GM21515 (cell line): Measurements from ENCODE around the gene PCOLCE2.
A peak's percentile ranks its signal among the peaks of the same experiment; 100 is the strongest.

ENCODE experiments used
- ATAC-seq: cut with Tn5 transposase; IDR thresholded peaks from one replicate; pipeline ENCODE4 v1.9.1; 2021; ENCODE audit not compliant: unreplicated experiment

The PCOLCE2 gene

DNA sequence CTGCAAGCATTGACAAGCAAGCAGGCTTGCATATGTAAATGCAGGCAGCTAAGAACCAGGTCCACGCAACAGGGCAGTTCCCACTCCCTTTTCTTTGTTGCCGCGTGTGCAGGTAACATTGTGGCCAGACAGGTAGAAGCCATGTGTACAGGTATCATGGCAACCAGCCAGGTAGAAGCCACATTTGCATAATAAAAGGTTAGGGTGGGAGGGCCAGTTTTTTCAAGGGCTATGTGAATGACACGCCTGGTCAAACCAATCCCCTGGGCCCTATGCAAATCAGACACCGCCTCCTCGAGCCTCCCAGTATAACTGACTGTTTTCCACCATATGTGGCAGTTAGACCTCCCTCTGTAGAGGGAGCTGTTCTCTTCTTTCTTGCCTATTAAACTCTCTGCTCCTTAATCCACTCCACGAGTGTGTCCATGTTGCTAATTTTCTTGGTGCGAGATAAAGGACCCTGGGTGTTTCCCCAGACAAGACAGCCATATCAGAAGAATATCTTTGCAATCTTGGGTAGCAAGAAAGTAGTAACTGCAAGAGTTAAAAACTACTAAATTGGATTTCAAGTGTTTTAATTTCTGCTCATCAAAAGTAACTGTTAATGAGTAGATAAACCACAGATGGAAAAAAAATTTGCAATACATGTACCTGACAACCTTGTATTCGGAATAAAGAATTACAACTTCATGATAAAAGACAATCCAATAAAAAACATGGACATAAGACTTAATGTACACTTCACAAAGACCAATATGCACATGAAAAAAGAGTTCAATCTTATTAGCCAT lies 21.8 kb downstream of the PCOLCE2 start:
- no peak for ATAC-seq

DNA sequence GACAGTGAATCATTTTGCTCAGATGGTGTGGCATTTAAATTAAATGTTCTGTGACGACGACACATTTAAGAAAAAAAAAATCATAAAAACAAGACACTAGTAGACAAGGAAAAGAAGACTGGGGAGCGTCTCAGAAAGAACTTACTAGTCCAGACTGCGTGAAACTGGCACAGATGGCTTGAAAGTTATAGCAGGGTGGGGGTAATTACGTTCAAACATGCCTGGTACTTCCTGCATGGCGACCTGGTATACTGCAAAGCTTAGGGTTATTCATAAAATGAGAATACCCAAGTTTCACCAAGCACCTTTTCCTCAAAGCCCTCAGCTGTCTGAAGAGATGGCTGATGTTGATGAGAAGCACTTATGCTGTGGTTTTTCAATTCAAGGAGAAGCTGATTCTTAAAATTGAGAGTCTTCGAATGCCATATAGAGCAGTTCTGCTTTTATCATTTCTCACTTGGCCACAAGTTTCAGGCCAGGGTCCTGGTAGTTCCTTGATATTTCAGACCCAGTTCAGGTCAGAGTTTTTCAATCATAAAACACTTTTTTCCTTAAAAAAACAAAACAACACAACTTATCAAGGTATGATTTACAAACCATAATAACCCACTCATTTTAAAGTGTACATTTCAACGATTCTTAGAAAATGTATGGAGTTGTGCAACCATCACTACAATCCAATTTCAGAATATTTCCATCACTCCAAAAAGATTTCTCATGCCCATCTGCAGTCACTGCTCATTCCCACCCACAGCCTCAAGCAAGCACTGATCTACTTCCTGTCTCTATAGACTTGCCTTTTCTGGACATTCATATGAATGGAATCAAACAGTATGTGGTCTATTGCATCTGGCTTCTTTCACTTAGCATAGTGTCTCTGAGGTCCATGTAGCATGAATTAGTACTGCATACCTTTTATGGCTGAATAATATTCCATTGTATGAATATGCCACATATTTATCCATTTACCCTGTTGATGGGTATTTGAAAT lies 24.7 kb downstream of the PCOLCE2 start:
- no peak for ATAC-seq

DNA sequence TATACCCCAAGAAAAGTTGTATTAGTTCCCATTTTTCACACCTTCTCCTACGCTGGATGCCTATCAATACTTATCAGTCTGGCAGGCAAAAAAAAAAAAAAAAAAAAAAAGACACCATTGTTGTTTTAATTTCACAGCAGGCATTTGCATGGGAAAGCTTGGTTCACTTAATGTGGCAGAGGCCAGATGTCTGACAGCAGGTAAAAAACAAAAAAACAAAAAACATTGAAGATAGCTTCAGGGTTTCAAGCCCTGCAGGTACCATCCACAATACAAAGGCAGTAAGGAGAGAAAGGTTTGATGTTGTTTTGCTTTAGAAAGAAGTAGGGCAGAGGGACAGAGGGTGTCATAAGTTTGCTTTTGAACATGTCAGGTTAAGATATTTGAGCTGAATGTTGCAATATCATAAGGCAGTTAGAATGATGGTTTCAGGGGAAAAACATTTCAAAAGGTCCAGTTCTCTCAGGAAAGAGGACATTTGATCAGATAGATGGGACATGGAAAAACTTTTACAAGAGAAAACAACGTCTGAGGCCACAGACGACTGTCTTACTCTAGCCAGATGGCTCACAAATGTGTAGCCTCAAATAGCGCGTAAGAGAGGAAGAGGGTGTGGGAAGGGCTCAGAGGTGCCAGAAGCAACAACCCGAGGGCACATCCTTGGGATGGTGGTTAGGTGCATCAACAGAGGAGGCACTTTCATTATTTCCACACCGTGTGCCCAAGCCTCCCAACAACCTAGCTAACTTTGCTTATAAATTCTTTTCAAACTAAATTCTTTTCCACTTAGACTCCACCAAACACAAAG lies 25.7 kb downstream of the PCOLCE2 start:
- ATAC-seq, result no peak

DNA sequence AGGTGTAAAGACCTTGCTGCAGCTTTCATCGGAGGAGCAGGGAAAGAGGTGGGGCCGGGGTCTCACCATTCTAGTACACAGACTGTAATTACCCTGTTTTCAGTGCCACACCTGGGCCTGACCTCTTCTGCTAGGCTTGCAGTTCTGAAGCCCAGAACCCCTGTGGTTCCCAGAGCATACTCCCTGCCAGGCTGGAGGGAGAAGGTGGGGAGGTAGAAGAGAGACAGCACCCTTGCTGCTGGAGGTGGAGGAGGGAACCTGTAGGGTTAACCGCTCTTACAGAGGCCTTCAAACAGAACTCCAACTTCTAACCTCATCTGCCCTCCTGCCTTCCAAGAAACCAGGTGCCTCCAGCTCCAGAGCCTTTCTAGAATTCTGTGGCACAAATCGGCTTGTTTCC lies 27.0 kb downstream of the PCOLCE2 start:
- no peak for ATAC-seq

DNA sequence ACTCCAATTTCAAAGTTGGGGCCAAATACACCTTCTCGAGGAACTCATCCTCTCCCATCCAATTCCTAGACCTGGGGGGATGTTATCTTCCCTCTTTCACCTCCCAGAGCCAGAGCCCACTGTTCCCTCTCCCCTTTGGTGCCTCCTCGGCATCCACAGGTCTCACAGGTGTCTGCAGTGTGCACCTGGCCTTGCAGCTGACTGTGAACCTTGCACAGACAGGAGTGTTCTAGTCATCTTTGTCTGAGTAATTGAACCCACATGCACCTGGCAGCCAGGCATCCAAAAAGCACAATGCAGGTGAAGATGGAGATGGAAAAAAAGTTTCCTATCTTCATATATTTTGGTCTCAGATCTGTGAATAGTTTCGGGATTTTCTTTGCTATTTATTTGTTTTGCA lies 30.8 kb downstream of the PCOLCE2 start:
- ATAC-seq, result no peak

DNA sequence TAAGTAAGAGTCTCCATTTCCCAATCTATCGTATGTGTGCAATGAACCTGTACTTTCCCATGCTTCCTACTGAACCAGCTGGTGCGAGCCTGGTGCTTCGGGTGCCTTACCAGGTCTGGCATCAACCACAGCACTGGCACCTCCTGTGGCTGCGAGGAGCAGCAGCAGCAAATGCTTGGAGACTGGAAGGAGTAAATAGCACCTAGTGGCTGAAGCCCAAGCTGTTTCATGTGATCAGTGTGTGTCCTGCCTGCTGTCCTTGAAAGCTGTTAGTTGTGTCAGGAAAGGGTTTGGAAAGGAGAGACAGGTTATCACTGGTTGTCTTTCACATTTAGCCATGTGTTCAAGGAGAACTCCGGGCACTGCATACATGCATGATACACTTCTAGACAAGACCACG lies 31.8 kb downstream of the PCOLCE2 start:
- no peak for ATAC-seq

DNA sequence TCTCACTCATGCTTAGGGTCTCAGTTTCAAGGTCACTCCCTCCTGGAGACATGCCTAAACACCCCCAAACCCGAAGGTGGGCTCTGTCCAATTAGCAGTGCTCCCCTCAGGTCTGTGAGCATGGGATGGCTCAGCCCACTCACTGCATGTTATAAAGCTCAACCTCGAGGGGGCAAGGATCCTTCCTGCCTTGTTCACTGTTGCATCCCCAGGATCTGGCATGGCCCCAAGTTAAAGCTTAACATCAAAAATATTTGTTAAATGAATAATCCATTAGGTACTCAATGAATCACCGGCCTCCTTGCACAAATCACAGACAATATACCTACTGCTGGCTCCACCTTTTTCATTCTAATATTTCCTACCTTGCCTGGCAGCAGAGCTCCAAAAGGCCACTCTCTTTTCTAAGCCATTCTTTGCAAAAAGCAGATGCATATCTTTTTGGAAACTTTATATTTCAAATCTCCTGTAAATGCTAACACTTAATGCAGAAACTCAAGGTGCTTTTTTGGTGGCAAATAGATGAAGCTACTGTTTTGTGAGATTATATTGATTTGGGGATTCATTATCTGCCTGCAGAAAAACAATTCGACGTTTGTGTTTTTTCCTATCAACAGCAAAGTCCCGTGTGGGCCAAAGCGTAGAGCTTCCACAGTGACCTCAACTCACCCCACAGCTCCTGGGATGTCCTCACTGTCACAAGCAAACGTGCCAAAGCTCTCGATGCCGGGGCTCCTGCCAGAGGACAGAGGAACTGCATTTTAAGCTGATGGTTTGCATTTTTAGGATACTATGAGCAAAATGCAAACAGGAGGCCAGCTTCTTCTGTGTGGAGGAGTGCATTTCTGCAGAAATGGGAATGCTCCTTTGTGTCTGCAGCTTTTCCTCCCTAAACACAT lies 35.4 kb downstream of the PCOLCE2 start:
- ATAC-seq, result no peak

DNA sequence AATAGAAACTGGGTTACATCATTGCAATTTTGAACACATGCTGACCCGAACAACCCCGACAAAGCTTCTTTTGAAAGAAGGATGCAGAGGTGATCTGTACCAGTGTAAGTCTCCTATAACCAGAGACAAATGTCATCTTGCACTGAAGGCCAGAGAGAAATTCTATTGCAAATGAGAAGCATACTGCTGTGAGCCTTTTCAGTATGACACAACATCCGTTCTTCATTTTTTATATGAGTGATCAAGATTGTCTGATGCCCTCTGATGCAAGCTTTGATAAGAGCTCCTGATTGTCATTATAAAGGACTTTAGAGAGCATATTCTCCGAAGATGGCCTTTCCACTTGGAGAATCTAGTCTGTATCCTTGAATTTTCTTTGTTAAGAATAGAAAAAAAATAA lies 36.9 kb downstream of the PCOLCE2 start:
- ATAC-seq, result no peak

DNA sequence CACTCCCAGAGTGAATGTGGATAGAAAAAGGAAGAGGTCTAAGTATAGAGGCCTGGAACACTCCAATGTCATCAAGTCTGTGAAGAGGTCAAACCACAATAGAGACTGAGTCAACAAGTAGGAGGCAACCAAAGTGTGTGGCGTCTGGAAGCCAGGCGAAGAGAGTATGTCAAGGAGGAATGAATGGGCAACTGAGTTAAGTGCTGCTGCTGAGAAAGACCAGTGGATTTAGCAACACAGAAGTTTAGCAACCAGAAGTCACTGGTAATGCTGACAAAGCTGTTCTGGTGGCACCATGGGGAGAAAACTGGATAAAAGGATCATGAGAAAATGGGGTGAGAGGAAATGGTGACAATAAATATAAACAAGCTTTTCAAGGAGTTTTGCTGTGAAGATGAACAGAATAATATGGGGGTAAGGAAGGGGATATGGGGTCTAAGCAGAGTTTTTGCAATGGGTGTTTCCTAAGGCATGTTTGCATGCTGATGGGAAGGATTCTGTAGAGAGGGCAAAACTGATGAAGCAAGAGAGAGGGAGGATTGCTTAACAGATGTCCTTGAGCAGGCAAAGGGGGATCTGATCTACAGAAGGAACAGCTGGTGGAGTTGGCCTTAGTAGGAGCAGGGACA lies 38.4 kb downstream of the PCOLCE2 start:
- ATAC-seq, result no peak

DNA sequence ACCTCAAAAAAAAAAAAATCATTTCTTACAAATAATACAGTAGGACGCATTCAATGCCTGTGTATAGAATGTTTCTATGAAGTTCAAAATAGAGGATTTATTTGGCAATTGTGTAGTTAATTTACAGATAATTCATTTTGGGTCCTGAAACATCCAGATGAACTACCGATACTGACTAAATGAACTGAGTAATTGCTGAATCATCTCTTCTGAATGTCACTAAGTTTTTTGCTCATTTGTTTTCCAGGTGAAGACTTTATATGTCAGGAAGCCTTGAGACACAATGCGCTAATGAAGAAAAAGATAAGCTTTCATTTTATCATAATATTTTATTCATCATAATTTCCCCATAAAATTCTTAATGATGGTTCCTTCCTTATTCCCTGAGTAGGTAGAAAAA lies 39.7 kb downstream of the PCOLCE2 start:
- ATAC-seq, result no peak

DNA sequence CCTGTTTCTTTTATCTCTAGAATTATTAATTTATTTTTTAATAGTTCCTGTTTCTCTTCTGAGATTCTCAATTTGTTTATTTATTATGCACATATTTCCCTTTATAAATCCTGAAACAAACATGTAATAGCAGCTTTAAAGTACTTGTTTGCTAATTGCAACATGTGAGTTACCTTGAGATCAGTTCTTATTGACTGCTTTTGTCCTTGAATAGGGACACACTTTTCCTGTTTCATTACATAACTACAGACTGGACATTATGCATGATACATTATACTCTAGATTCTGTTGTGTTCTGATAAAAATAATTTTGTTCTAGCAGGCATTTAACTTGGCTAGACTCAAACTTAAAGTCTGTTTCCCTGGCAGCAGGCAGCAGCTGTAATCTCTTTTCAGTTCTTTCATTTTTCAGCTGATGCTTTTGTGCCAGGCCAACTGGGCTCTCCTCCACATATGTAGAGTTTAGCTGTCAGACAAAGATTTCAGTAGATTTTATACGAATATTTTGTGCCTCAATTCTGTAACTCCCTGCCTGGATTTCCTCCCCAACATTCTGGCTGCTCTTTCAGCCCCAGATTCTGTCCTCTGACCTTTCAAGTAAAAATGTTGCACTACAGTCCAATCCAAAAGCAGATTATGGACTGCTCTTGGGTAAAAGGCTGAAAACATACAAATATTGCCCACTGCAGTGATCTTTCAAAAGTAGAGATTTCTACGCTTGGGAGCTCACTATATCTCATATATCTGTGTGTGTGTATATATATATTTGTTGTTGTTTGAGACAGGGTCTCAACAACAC lies 41.9 kb downstream of the PCOLCE2 start:
- no peak for ATAC-seq

DNA sequence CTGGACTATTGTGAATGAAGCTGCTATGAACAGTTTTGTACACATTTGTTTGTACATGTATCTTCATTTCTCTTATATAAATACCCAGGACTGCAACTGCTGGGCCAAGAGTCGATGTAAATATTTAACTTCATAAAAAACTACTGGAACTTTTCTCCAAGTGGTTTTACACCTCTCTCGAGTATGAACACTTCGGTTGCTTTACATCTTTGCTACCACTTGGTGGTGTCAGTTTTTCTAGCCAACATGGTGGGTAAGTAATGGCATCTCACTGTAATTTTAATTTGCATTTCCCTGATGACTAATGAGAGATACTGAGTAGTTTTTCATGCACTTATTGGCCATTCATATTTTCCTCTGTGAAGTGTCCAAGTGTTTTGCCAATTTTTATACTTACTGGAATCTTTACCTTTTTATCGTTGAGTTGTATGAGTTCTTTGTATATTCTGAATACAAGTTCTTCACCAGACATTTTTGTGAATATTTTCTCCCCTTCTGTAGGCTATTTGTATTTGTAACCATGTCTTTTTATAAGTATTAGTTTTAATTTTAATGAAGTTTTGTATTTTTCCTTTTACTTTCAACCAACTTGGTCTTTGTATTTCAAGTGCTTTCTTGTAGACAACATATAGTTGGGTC lies 44.4 kb downstream of the PCOLCE2 start:
- ATAC-seq, result no peak

DNA sequence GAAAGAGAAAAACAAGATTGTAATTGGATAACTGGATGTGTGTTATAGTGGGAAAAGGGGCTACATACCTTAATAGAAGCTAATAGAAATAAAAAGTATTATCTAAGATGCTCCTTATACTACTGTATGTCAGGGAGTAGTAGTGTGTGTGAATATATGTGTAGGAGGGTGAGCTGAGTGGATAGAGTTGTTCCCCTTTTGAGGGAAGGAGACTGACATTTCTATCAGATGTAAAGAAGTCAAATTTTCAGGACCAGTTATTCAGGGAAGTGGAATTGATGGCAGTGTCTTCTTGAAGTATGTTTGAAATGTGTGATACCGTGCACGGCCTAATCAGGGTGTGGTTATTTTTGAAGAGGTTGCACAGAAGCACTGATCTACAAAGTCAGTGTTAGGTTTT lies 49.1 kb downstream of the PCOLCE2 start:
- no peak for ATAC-seq

DNA sequence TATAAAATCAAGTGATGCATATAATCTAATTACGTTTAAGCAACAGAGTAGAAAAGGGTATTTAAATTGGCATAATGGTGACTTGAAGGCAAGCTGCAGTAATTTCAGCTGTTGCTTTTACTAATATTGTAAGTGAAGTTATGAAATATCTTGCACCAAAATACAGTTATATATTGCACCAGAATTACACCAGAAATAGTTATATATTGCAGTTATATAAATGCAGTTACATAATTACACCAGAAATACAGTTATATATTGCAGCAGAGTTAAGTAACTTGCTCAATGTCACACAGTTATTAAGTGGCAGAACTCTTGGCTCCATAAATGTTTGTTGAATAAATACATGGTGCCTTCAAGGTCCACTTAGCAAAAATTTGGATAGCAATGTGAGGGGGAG lies 51.4 kb downstream of the PCOLCE2 start:
- no peak for ATAC-seq

DNA sequence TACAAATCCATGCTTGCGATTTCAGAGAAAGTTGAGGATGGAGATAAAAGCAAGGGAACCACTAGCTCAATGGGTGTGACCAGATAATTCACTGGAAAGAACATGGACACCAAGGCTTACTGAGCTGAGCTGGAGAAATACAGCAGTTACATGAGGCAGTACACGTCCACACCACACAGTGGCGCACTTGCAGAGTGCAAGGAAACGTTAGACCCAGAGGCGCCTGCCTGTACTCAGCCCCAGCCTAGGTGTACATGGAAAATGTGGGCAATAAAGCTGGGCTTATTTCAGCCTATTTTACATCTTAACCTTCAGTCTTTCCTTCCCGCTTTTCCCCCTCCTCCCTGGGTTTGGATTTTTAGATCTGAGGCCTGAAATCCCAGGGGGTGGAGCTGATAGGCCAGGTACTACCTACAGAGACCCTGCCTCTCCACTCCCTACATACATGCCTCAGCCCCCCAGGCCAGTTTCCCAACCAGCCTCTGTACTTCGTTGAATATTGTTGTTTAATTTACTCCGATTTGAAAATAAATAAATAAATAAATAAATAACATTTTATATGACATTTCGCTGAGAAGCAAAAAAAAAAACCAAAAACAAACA lies 60.1 kb downstream of the PCOLCE2 start:
- ATAC-seq, result peak; percentile 99

DNA sequence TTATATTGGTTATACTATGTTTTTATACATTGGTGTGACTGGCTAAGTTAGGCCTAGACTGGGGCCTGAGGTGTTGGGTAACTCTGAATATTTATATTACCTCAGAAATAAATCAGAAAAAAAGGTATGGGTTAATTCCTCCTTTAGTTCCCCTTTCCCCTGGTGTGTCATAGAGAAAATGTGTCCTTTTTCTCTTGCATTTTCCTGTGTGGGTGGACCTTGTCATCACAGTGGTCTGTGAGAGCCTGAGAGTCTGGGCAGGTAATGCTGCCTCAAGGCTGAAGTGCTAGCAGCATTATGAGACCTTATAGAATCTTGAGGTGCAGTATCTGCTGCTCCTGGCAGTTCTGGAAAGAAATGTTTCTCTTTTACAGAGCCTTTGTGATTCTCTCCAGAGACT lies 69.7 kb downstream of the PCOLCE2 start:
- no peak for ATAC-seq

DNA sequence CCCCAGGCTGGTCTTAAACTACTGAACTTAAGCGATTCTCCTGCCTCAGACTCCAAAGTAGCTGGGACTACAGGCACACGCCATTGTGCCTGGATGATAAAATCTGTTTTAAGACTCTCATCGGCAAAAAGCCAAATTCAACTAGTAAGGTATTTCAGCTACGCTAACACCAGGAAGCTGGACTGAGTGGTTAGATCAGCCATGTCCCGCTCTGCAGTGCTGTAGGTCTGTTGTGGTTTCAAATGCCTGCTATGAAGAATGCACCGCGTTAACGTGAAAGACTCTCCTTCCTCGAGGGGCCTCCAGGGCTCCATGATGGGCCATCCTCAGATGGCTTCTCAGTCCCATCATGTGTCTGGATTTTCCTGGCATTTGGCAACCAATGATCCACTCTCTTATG lies 70.2 kb downstream of the PCOLCE2 start:
- ATAC-seq, result no peak

DNA sequence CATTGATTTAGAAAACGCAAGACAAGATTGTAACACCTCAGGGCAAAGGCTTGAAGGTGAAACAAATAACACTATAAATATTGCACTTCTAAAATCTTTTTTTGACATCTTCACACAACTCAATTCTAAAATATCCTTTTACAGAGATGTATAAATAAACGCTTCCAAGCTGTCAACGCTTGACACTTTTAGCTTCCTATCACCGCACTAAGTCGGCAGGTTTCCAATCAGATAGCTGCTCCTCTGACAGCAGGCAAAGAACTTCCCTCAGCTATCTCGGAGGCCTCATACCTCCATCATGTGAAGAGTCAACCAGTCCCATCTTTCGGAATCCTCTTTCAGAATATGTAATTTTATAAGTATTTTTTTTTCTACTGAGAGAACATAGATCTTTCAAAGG lies 71.0 kb downstream of the PCOLCE2 start:
- no peak for ATAC-seq
